ENCODE data around the gene SLC35F6.

Gene SLC35F6

GRCh38 chr2:26764078-26764887 is at the start of gene SLC35F6:
SLC35F6 (plus strand) TSS chr2:26764284; CDS start chr2:26764350, 66 bp downstream.
- in situ Hi-C loops (cut with MboI; ENCODE audit: low sequenced_read_pairs) = no loop called here

GRCh38 chr2:26715528-26716270 is 48.4 kb upstream of the SLC35F6 start:
- in situ Hi-C loops (cut with MboI; ENCODE audit: low sequenced_read_pairs) = no loop called here

- in situ Hi-C loops (cut with MboI; ENCODE audit: low sequenced_read_pairs) = no loop called here
Measured at GRCh38 chr2:26716340-26716739, 47.7 kb upstream of the SLC35F6 start.

- in situ Hi-C loops (cut with MboI; ENCODE audit: low sequenced_read_pairs) = no loop called here
Measured at GRCh38 chr2:26716769-26717168, 47.3 kb upstream of the SLC35F6 start.

GRCh38 chr2:26717362-26717761 is 46.7 kb upstream of the SLC35F6 start:
- in situ Hi-C loops (cut with MboI; ENCODE audit: low sequenced_read_pairs) = no loop called here

GRCh38 chr2:26718949-26719686 is 45.0 kb upstream of the SLC35F6 start:
- in situ Hi-C loops (cut with MboI; ENCODE audit: low sequenced_read_pairs) = no loop called here

- in situ Hi-C loops (cut with MboI; ENCODE audit: low sequenced_read_pairs) = no loop called here
Measured at GRCh38 chr2:26720322-26721114, 43.6 kb upstream of the SLC35F6 start.

GRCh38 chr2:26721115-26722032 is 42.7 kb upstream of the SLC35F6 start:
- in situ Hi-C loops (cut with MboI; ENCODE audit: low sequenced_read_pairs) = no loop called here

- in situ Hi-C loops (cut with MboI; ENCODE audit: low sequenced_read_pairs) = no loop called here
Measured at GRCh38 chr2:26722328-26722727, 41.8 kb upstream of the SLC35F6 start.

- in situ Hi-C loops (cut with MboI; ENCODE audit: low sequenced_read_pairs) = no loop called here
Measured at GRCh38 chr2:26722911-26723310, 41.2 kb upstream of the SLC35F6 start.

- in situ Hi-C loops (cut with MboI; ENCODE audit: low sequenced_read_pairs) = no loop called here
Measured at GRCh38 chr2:26723475-26723874, 40.6 kb upstream of the SLC35F6 start.

- in situ Hi-C loops (cut with MboI; ENCODE audit: low sequenced_read_pairs) = no loop called here
Measured at GRCh38 chr2:26723991-26724750, 39.9 kb upstream of the SLC35F6 start.

- in situ Hi-C loops (cut with MboI; ENCODE audit: low sequenced_read_pairs) = no loop called here
Measured at GRCh38 chr2:26724784-26725520, 39.1 kb upstream of the SLC35F6 start.

- in situ Hi-C loops (cut with MboI; ENCODE audit: low sequenced_read_pairs) = no loop called here
Measured at GRCh38 chr2:26725521-26725820, 38.6 kb upstream of the SLC35F6 start.

- in situ Hi-C loops (cut with MboI; ENCODE audit: low sequenced_read_pairs) = no loop called here
Measured at GRCh38 chr2:26726228-26726627, 37.9 kb upstream of the SLC35F6 start.

- in situ Hi-C loops (cut with MboI; ENCODE audit: low sequenced_read_pairs) = no loop called here
Measured at GRCh38 chr2:26727641-26728561, 36.2 kb upstream of the SLC35F6 start.

- in situ Hi-C loops (cut with MboI; ENCODE audit: low sequenced_read_pairs) = no loop called here
Measured at GRCh38 chr2:26729311-26729710, 34.8 kb upstream of the SLC35F6 start.
